RWPE2 (cell line): ENCODE data around the gene EYA4.

Experiments used
- ATAC-seq: fragments of 200-7000 bp; cut with Tn5 transposase; 3 replicates; pipeline ENCODE4 v1.9.1; 2021; ENCODE audit warnings: low read depth
- DNase-seq: peaks from one replicate; pipeline ENCODE4 v3.0.0-alpha.2; 2020; ENCODE audit warnings: low spot score
- H3K27ac ChIP-seq: fragments of 450-650 bp; 2 replicates; pipeline ENCODE4 v1.5.1; 2017; ENCODE audit warnings: mild to moderate bottlenecking; ENCODE audit not compliant: poor library complexity, severe bottlenecking
- H3K27me3 ChIP-seq: fragments of 250-450 bp; sonication (Bioruptor Pico); 2 replicates; pipeline ENCODE4 v1.5.1; 2021; ENCODE audit warnings: mild to moderate bottlenecking, moderate library complexity; ENCODE audit not compliant: insufficient read depth, poor library complexity, severe bottlenecking
- H3K36me3 ChIP-seq: fragments of 250-450 bp; sonication (Bioruptor Pico); 2 replicates; pipeline ENCODE4 v1.5.1; 2020; ENCODE audit warnings: low read depth, mild to moderate bottlenecking, moderate library complexity
- H3K4me1 ChIP-seq: fragments of 250-450 bp; sonication (Bioruptor Pico); 2 replicates; pipeline ENCODE4 v1.5.1; 2021; ENCODE audit warnings: mild to moderate bottlenecking, moderate library complexity; ENCODE audit not compliant: insufficient read depth, poor library complexity, severe bottlenecking
- H3K4me3 ChIP-seq: fragments of 250-450 bp; sonication (Bioruptor Pico); 2 replicates; pipeline ENCODE4 v1.5.1; 2021; ENCODE audit warnings: mild to moderate bottlenecking, moderate library complexity; ENCODE audit not compliant: severe bottlenecking
- H3K9me3 ChIP-seq: fragments of 250-450 bp; sonication (Bioruptor Pico); 2 replicates; pipeline ENCODE4 v1.5.1; 2021; ENCODE audit warnings: mild to moderate bottlenecking, moderate library complexity; ENCODE audit not compliant: severe bottlenecking
- CTCF ChIP-seq: fragments of 450-650 bp; IDR thresholded peaks from one replicate; pipeline ENCODE4 v1.5.1; 2017; ENCODE audit warnings: mild to moderate bottlenecking, moderate library complexity; ENCODE audit not compliant: poor library complexity, severe bottlenecking

EYA4 gene

GRCh38 chr6:133290930-133291329 lies 49.8 kb downstream of the EYA4 start:
- no peak for ATAC-seq
- TF ChIP-seq CTCF: no peak

GRCh38 chr6:133291671-133292070 lies 50.5 kb downstream of the EYA4 start:
- H3K4me1 ChIP-seq: no peaks in the 10 kb centered on the region
- no peaks in the 10 kb centered on the region for H3K27me3 ChIP-seq
- TF ChIP-seq CTCF: no peak
- H3K9me3 ChIP-seq: no peaks in the 10 kb centered on the region
- H3K4me3 ChIP-seq: no peak overlapping the region
- H3K36me3 ChIP-seq: no peaks in the 10 kb centered on the region
- H3K27ac ChIP-seq: no peak overlapping the region
- ATAC-seq (no peak), DNase-seq (no peak)

More at GRCh38 chr6:133290930-133291329, 49.8 kb downstream of the EYA4 start:
- H3K4me3 ChIP-seq: no peak overlapping the region
- H3K9me3 ChIP-seq: no peaks in the 10 kb centered on the region
- no peaks in the 10 kb centered on the region for H3K27me3 ChIP-seq
- no peaks in the 10 kb centered on the region for H3K36me3 ChIP-seq
- no peak overlapping the region for H3K27ac ChIP-seq
- H3K4me1 ChIP-seq: no peaks in the 10 kb centered on the region
- no peak for DNase-seq

GRCh38 chr6:133297657-133298056 lies 56.5 kb downstream of the EYA4 start:
- DNase-seq (no peak), ATAC-seq (no peak)
- Histone ChIP-seq H3K4me3 (no peak overlapping the region), H3K9me3 (no peaks in the 10 kb centered on the region), H3K27me3 (no peaks in the 10 kb centered on the region), H3K4me1 (no peaks in the 10 kb centered on the region), H3K36me3 (no peaks in the 10 kb centered on the region), H3K27ac (no peak overlapping the region)
- no peak for TF ChIP-seq CTCF

GRCh38 chr6:133298335-133298734 lies 57.2 kb downstream of the EYA4 start:
- Histone ChIP-seq H3K4me3 (no peak overlapping the region), H3K36me3 (no peaks in the 10 kb centered on the region), H3K27ac (no peak overlapping the region), H3K27me3 (no peaks in the 10 kb centered on the region), H3K4me1 (no peaks in the 10 kb centered on the region), H3K9me3 (no peaks in the 10 kb centered on the region)
- ATAC-seq (no peak), DNase-seq (no peak)
- no peak for TF ChIP-seq CTCF

- no peaks in the 10 kb centered on the region for H3K27me3 ChIP-seq
- no peak for ATAC-seq
- no peak for DNase-seq
Observed at GRCh38 chr6:133298801-133299200, 57.6 kb downstream of the EYA4 start.

More at GRCh38 chr6:133298801-133299200, 57.6 kb downstream of the EYA4 start:
- Histone ChIP-seq H3K4me3 (no peak overlapping the region), H3K36me3 (no peaks in the 10 kb centered on the region), H3K9me3 (no peaks in the 10 kb centered on the region), H3K27ac (no peak overlapping the region), H3K4me1 (no peaks in the 10 kb centered on the region)
- no peak for TF ChIP-seq CTCF
